GM12878 (cell line): ENCODE measurements around the gene SCEL. TPM values are rescaled to one million over a fixed set of nuclear protein-coding genes. Genes with fewer than 3 reads are reported as not detected.

Source experiments
- ATAC-seq: fragments of 200-7000 bp; cut with Tn5 transposase; 3 replicates; pipeline ENCODE4 v1.9.1; 2020; ENCODE audit warnings: mild to moderate bottlenecking, moderate library complexity
- BruUV-seq: library from RNA; stranded (reverse); fragments of 400-500 nt; replicated peaks from 2 replicates; lab custom pipeline; 2021; lab: Mats Ljungman, UMichigan
- CTCF ChIA-PET: fragments of 300-600 bp; sonication (Branson Sonifier 250); formaldehyde crosslinking; extraction: SDS; loops from one replicate; lab custom pipeline; 2021; ENCODE audit warnings: inconsistent platforms; lab: Yijun Ruan, JAX
- POLR2A ChIA-PET: fragments of 350-600 bp; formaldehyde crosslinking; extraction: SDS; loops from one replicate; lab custom pipeline; 2021; ENCODE audit warnings: inconsistent platforms; lab: Charles Lee
- RAD21 ChIA-PET: fragments of 300-600 bp; sonication (Branson Sonifier 250); formaldehyde crosslinking; loops from one replicate; lab custom pipeline; 2023; ENCODE audit warnings: antibody characterized with exemption; ENCODE audit not compliant: unreplicated experiment; lab: Charles Lee
- SMC1A ChIA-PET: fragments of 300-600 bp; sonication (Branson Sonifier 250); formaldehyde crosslinking; loops from one replicate; lab custom pipeline; 2023; ENCODE audit not compliant: unreplicated experiment, uncharacterized antibody; lab: Charles Lee
- DNase-seq: peaks from one replicate; pipeline ENCODE4 v3.0.0-alpha.2; 2011; ENCODE audit warnings: low read depth, low spot score
- FAIRE-seq: peaks from 3 replicates; lab custom pipeline; 2011; peaks lifted over from hg19 to GRCh38; lab: Jason Lieb, UNC
- H2AFZ ChIP-seq: 2 replicates; pipeline ENCODE4 v1.6.0; 2011; ENCODE audit warnings: low read depth, low read length, control low read depth; ENCODE audit not compliant: control insufficient read depth
- H3K27ac ChIP-seq: 2 replicates; pipeline ENCODE4 v1.5.1; 2011; ENCODE audit warnings: control low read depth; ENCODE audit not compliant: control insufficient read depth, insufficient read depth
- H3K27me3 ChIP-seq, 2 experiments: replicated peaks in 1 of 2; 2 replicates each; pipeline versions ENCODE4 v1.6.0 to v1.6.1; 2011; ENCODE audit warnings: low read length in 1 of 2; ENCODE audit not compliant: control insufficient read depth in 2 of 2, insufficient read depth in 2 of 2
- H3K36me3 ChIP-seq, 2 experiments: 2 replicates each; pipeline ENCODE4 v1.5.1; 2011; ENCODE audit warnings: low read length in 1 of 2; ENCODE audit not compliant: control insufficient read depth in 2 of 2, insufficient read depth in 2 of 2
- H3K4me1 ChIP-seq: 2 replicates; pipeline ENCODE4 v1.6.1; 2011; ENCODE audit warnings: mild to moderate bottlenecking, low read length, moderate library complexity, mixed read lengths; ENCODE audit not compliant: control insufficient read depth, insufficient read depth
- H3K4me2 ChIP-seq: 2 replicates; pipeline ENCODE4 v1.6.0; 2011; ENCODE audit warnings: control low read depth; ENCODE audit not compliant: control insufficient read depth, insufficient read depth
- H3K4me3 ChIP-seq: fragments of 200-600 bp; sonication (generic); 2 replicates; pipeline ENCODE4 v1.5.1; 2016
- H3K79me2 ChIP-seq: 2 replicates; pipeline ENCODE4 v1.6.0; 2011; ENCODE audit warnings: low read length; ENCODE audit not compliant: control insufficient read depth, insufficient read depth
- H3K9ac ChIP-seq: 2 replicates; pipeline ENCODE4 v1.8.0; 2011; ENCODE audit warnings: low read length, control low read depth, mixed read lengths; ENCODE audit not compliant: control insufficient read depth, insufficient read depth
- H3K9me3 ChIP-seq: replicated peaks from 3 replicates; pipeline ENCODE4 v1.5.1; 2011; ENCODE audit warnings: mild to moderate bottlenecking, low read length; ENCODE audit not compliant: control insufficient read depth, insufficient read depth
- H4K20me1 ChIP-seq: 2 replicates; pipeline ENCODE4 v1.6.0; 2011; ENCODE audit not compliant: control insufficient read depth, insufficient read depth
- CBX5 ChIP-seq: sonication (generic); IDR thresholded peaks from 2 replicates; pipeline ENCODE4 v1.6.1; 2016; ENCODE audit warnings: low read depth, moderate library complexity, mild to moderate bottlenecking, inconsistent platforms
- CTCF ChIP-seq, 3 experiments: IDR thresholded peaks in 2 of 3; conservative IDR thresholded peaks in 1 of 3; 2 replicates each; pipeline ENCODE4 v1.5.1; 2011; ENCODE audit warnings: low read depth in 3 of 3, low read length in 3 of 3, mild to moderate bottlenecking in 3 of 3, control low read depth in 2 of 3, moderate library complexity in 2 of 3, inconsistent platforms in 1 of 3, mixed read lengths in 1 of 3; ENCODE audit not compliant: control insufficient read depth in 2 of 3, insufficient read depth in 1 of 3; ENCODE audit errors: extremely low read depth in 1 of 3
- RAD21 ChIP-seq: IDR thresholded peaks from 2 replicates; pipeline ENCODE4 v1.6.1; 2011; ENCODE audit warnings: mild to moderate bottlenecking, low read depth, low read length, moderate library complexity; ENCODE audit not compliant: insufficient read depth
- RB1 ChIP-seq: fragments of 450-650 bp; formaldehyde crosslinking; IDR thresholded peaks from 2 replicates; pipeline ENCODE4 v1.6.1; 2017; ENCODE audit warnings: mild to moderate bottlenecking, borderline replicate concordance
- SMC3 ChIP-seq: IDR thresholded peaks from 2 replicates; pipeline ENCODE4 v1.6.1; 2011; ENCODE audit warnings: low read length, improper control_type of control experiment, borderline replicate concordance
- WGBS: methylation state at CpG from one replicate; pipeline ENCODE4 v1.1.6; 2016; ENCODE audit warnings: low lambda C conversion rate; ENCODE audit not compliant: insufficient replicate concordance, insufficient coverage; ENCODE audit errors: missing lambda C conversion rate; 5-methylcytosine and 5-hydroxymethylcytosine counted together
- in situ Hi-C: fragments of 300-500 bp; cut with MboI; formaldehyde crosslinking; loops from 9 replicates; pipeline ENCODE4 v1.14.3; 2018; ENCODE audit warnings: mixed read lengths
- intact Hi-C: fragments of 100-400 bp; cut with micrococcal nuclease; formaldehyde crosslinking; loops from one replicate; pipeline ENCODE4 v1.14.2; 2022; ENCODE audit not compliant: unreplicated experiment
- polyA plus RNA-seq, 11 experiments: library from polyadenylated mRNA; depleted of rRNA in 4 of 11; unstranded in 6 of 11; stranded (reverse) in 5 of 11; fragments of >200 nt; fragmentation: Nextera tagmentation in 4 of 11; fragmentation: Illumina TruSeq in 1 of 11; extraction: Ambion mirVana in 4 of 11; extraction: Trizol in 1 of 11; gene quantifications; 1 replicate in 1 of 11; 2 replicates in 10 of 11; pipeline versions ENCODE4 v1.2.1 to v1.2.3, GENCODE V29; 2011 to 2016; ENCODE audit warnings: inconsistent platforms in 2 of 11, missing spikeins in 2 of 11, low read depth in 1 of 11
- total RNA-seq, 4 experiments: library from RNA; depleted of rRNA in 3 of 4; stranded (reverse); fragments of >200 nt in 3 of 4; fragmentation: Illumina TruSeq in 1 of 4; extraction: Trizol in 1 of 4; gene quantifications; 2 replicates each; pipeline versions ENCODE4 v1.2.1 to v1.2.3, GENCODE V29; 2013 to 2021

The SCEL gene
- total and polyA plus RNA-seq, 10 of the 15 experiments (the other 5 are each of a cell fraction or from before 2014, with no cell fraction given), result 0.09 to 0.68 (median 0.16) TPM; not detected in 1

GRCh38 chr13:77565635-77566034 is 30.1 kb downstream of the SCEL start:
- ATAC-seq (peak; percentile 95), FAIRE-seq (peak; percentile 97), DNase-seq (no peak)
- no TSS peak for BruUV-seq
- H3K9ac ChIP-seq, result no peak overlapping the region
- intact Hi-C loops, result loop anchor here (1.0 to 5.0 kb wide), 3 partner anchors 72 to 383 kb away; partner anchors contain the start of gene MYCBP2
- no peak overlapping the region for H3K27ac ChIP-seq
- 0% methylated on average over 2 of the region's 2 CpGs for WGBS
- POLR2A ChIA-PET, result interaction anchor here (1.3 kb wide), 1 partner anchor 73 kb away, joined by 5 read pairs; no protein-coding TSS in a partner anchor
- no peaks in the 10 kb centered on the region for H4K20me1 ChIP-seq
- no peaks in the 10 kb centered on the region for H3K79me2 ChIP-seq
- in situ Hi-C loops, result no loop called here
- no peak overlapping the region for H3K4me2 ChIP-seq
- SMC1A ChIA-PET, result interaction anchor here (0.6 to 9.6 kb wide), 18 partner anchors 10 to 558 kb away, joined by 3 to 98 read pairs (median 7); no protein-coding TSS in a partner anchor
- H3K4me1 ChIP-seq, result no peaks in the 10 kb centered on the region
- TF ChIP-seq CTCF (IDR thresholded peaks at IDR 0.05 in 2 of 3, conservative IDR thresholded peaks at IDR 0.05 in 1 of 3; ENCODE audit: control insufficient read depth in 2 of 3, extremely low read depth in 1 of 3, insufficient read depth in 1 of 3, low read depth in 3 of 3, low read length in 3 of 3) (peak; percentile 44 to 76 (median 52); a peak in 5 of 6 replicates), CBX5 (no peak), RB1 (0 out of 2 replicates have a peak, but pooled peaks have one; percentile 54), SMC3 (peak; percentile 82), RAD21 (peak; percentile 95)
- no peaks in the 10 kb centered on the region for H3K27me3 ChIP-seq
- H3K36me3 ChIP-seq, result no peaks in the 10 kb centered on the region
- CTCF ChIA-PET, result interaction anchor here (0.7 to 6.9 kb wide), 26 partner anchors 8 to 538 kb away, joined by 3 to 174 read pairs (median 4); no protein-coding TSS in a partner anchor
- no peaks in the 10 kb centered on the region for H3K9me3 ChIP-seq
- H2AFZ ChIP-seq, result no peak overlapping the region
- RAD21 ChIA-PET, result interaction anchor here (0.7 to 4.1 kb wide), 13 partner anchors 9 to 245 kb away, joined by 3 to 75 read pairs (median 3); no protein-coding TSS in a partner anchor
- no peak overlapping the region for H3K4me3 ChIP-seq
